ENCODE data around the gene ZC3H4.
A peak's percentile ranks its signal among the peaks of the same experiment; 100 is the strongest.
"Not testable (repeated sequence)": the region's sequence is repeated elsewhere in the genome, so short reads cannot be mapped to it uniquely, and the experiment has no call there.

ZC3H4 gene

GRCh38 chr19:47109541-47110375, 3.8 kb downstream of the ZC3H4 start:
- in situ Hi-C loops (cut with HindIII; ENCODE audit: low pct_unique_long_range_greater_than_20kb, low sequenced_read_pairs), result no loop called here
- DNase-seq (ENCODE audit: low read depth in 1 of 2, low spot score in 1 of 2), result no peak
- no peak for TF ChIP-seq JUND (IDR thresholded peaks at IDR 0.05; ENCODE audit: low read depth)

GRCh38 chr19:47109177-47109540, 4.4 kb downstream of the ZC3H4 start:
- DNase-seq (ENCODE audit: low read depth in 1 of 2, low spot score in 1 of 2), result no peak
- TF ChIP-seq JUND (IDR thresholded peaks at IDR 0.05; ENCODE audit: low read depth), result no peak
- in situ Hi-C loops (cut with HindIII; ENCODE audit: low pct_unique_long_range_greater_than_20kb, low sequenced_read_pairs), result no loop called here

- peak in 1 of 2 experiments; percentile 38 for DNase-seq (ENCODE audit: low read depth in 1 of 2, low spot score in 1 of 2)
- no peak for TF ChIP-seq JUND (IDR thresholded peaks at IDR 0.05; ENCODE audit: low read depth)
- in situ Hi-C loops (cut with HindIII; ENCODE audit: low pct_unique_long_range_greater_than_20kb, low sequenced_read_pairs), result no loop called here
These were observed 5.4 kb downstream of the ZC3H4 start for GRCh38 chr19:47107953-47108746.

GRCh38 chr19:47107202-47107952, 6.2 kb downstream of the ZC3H4 start:
- DNase-seq (ENCODE audit: low read depth in 1 of 2, low spot score in 1 of 2), result peak in 1 of 2 experiments; percentile 54
- in situ Hi-C loops (cut with HindIII; ENCODE audit: low pct_unique_long_range_greater_than_20kb, low sequenced_read_pairs), result no loop called here
- no peak for TF ChIP-seq JUND (IDR thresholded peaks at IDR 0.05; ENCODE audit: low read depth)

GRCh38 chr19:47106821-47107201, 6.8 kb downstream of the ZC3H4 start:
- no peak for TF ChIP-seq JUND (IDR thresholded peaks at IDR 0.05; ENCODE audit: low read depth)
- in situ Hi-C loops (cut with HindIII; ENCODE audit: low pct_unique_long_range_greater_than_20kb, low sequenced_read_pairs), result no loop called here
- DNase-seq (ENCODE audit: low read depth in 1 of 2, low spot score in 1 of 2), result no peak

GRCh38 chr19:47105874-47106273, 7.7 kb downstream of the ZC3H4 start:
- no peak for TF ChIP-seq JUND (IDR thresholded peaks at IDR 0.05; ENCODE audit: low read depth)
- DNase-seq (ENCODE audit: low read depth in 1 of 2, low spot score in 1 of 2), result no peak
- in situ Hi-C loops (cut with HindIII; ENCODE audit: low pct_unique_long_range_greater_than_20kb, low sequenced_read_pairs), result no loop called here

- no peak for DNase-seq (ENCODE audit: low read depth in 1 of 2, low spot score in 1 of 2)
- TF ChIP-seq JUND (IDR thresholded peaks at IDR 0.05; ENCODE audit: low read depth), result no peak
- in situ Hi-C loops (cut with HindIII; ENCODE audit: low pct_unique_long_range_greater_than_20kb, low sequenced_read_pairs), result no loop called here
These were observed 8.9 kb downstream of the ZC3H4 start for GRCh38 chr19:47104680-47105079.

GRCh38 chr19:47102346-47103060, 11.1 kb downstream of the ZC3H4 start:
- in situ Hi-C loops (cut with HindIII; ENCODE audit: low pct_unique_long_range_greater_than_20kb, low sequenced_read_pairs), result no loop called here
- TF ChIP-seq JUND (IDR thresholded peaks at IDR 0.05; ENCODE audit: low read depth), result no peak
- no peak for DNase-seq (ENCODE audit: low read depth in 1 of 2, low spot score in 1 of 2)

- in situ Hi-C loops (cut with HindIII; ENCODE audit: low pct_unique_long_range_greater_than_20kb, low sequenced_read_pairs), result not testable (repeated sequence)
These were observed 12.5 kb downstream of the ZC3H4 start for GRCh38 chr19:47101116-47101515.

GRCh38 chr19:47100290-47100689, 13.3 kb downstream of the ZC3H4 start:
- in situ Hi-C loops (cut with HindIII; ENCODE audit: low pct_unique_long_range_greater_than_20kb, low sequenced_read_pairs), result no loop called here
- TF ChIP-seq JUND (IDR thresholded peaks at IDR 0.05; ENCODE audit: low read depth), result no peak
- no peak for DNase-seq (ENCODE audit: low read depth in 1 of 2, low spot score in 1 of 2)

More at GRCh38 chr19:47101116-47101515, 12.5 kb downstream of the ZC3H4 start:
- not testable (repeated sequence) for DNase-seq (ENCODE audit: low read depth in 1 of 2, low spot score in 1 of 2)

- no peak for DNase-seq (ENCODE audit: low read depth in 1 of 2, low spot score in 1 of 2)
- in situ Hi-C loops (cut with HindIII; ENCODE audit: low pct_unique_long_range_greater_than_20kb, low sequenced_read_pairs), result no loop called here
These were observed 14.0 kb downstream of the ZC3H4 start for GRCh38 chr19:47099576-47100050.

GRCh38 chr19:47098608-47099007, 15.0 kb downstream of the ZC3H4 start:
- in situ Hi-C loops (cut with HindIII; ENCODE audit: low pct_unique_long_range_greater_than_20kb, low sequenced_read_pairs), result no loop called here
- DNase-seq (ENCODE audit: low read depth in 1 of 2, low spot score in 1 of 2), result peak in 1 of 2 experiments; percentile 37
- no peak for TF ChIP-seq JUND (IDR thresholded peaks at IDR 0.05; ENCODE audit: low read depth)

More at GRCh38 chr19:47099576-47100050, 14.0 kb downstream of the ZC3H4 start:
- TF ChIP-seq JUND (IDR thresholded peaks at IDR 0.05; ENCODE audit: low read depth), result no peak

All from T47D (cell line).